Activated gamma-delta T cell treated with Interleukin-2 at 50 U/mL for 16 hours (primary cell): ENCODE results near the gene UNC93A.
"Not testable (repeated sequence)": the region's sequence is repeated elsewhere in the genome, so short reads cannot be mapped to it uniquely, and the experiment has no call there.

ENCODE experiments used
- DNase-seq: peaks from one replicate; pipeline ENCODE4 v3.0.0-alpha.2; 2020

UNC93A gene

DNA sequence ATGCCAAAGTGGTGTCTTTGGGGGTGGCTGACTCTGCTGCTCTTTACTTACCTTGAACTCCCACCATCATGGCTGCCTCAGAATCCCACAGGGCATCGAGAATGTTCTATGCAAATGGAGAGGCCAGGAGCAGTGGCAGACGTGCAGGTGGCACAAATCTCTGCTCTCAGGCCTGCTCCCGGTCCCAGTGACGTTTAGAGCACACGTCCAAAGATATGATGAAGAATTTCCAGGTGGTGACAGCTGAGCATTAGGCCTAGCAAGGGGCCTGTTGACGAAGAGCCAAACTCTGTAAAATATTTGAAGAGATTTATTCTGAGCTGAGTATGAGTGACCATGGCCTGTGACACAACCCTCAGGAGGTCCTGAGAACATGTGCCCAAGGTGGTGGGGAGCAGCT is 19.0 kb upstream of the UNC93A start:
- no peak for DNase-seq

- no peak for DNase-seq
These were observed 18.3 kb upstream of the UNC93A start for GRCh38 chr6:167272696-167273379.

DNA sequence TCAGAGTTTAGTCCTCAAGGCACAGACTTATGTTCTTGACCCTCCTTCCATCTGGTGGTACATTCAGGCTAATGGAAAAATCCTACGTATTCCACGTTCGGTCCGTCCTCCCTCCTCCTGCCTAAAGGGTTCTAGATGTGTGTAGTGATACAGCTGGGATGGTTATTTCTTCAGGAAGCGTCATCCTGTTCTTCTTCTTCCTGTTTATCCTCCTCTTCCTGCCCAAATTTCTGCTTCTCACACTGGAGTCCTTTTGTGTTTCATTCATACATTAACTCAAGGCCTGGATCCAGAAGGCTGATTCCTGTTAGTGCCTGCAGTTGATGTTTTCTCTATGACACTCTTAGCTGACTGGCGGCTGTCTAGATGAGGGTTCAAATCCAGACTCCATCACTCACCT is 16.8 kb upstream of the UNC93A start:
- no peak for DNase-seq

DNA sequence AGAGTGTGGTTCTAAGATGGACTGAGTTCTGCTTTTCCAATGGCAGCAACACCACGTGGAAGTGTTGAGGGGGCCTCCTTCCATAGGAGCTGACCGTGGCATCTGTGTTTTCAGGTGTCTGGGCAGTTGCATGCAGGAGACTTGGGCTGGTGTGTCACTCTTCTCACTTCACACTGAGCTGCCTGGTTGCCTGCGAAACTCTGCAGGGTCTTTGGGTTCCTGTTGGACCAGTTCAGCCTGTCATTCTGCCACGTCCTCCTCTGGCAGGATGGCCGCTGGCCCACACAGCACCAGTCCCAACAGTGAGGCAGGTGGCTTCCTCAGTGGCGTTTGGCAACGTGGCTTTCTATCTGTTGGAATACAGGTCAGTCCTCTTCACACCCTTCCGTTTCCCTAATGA is 16.1 kb upstream of the UNC93A start:
- DNase-seq, result no peak

GRCh38 chr6:167275436-167275835 is 15.7 kb upstream of the UNC93A start:
- DNase-seq, result no peak

DNA sequence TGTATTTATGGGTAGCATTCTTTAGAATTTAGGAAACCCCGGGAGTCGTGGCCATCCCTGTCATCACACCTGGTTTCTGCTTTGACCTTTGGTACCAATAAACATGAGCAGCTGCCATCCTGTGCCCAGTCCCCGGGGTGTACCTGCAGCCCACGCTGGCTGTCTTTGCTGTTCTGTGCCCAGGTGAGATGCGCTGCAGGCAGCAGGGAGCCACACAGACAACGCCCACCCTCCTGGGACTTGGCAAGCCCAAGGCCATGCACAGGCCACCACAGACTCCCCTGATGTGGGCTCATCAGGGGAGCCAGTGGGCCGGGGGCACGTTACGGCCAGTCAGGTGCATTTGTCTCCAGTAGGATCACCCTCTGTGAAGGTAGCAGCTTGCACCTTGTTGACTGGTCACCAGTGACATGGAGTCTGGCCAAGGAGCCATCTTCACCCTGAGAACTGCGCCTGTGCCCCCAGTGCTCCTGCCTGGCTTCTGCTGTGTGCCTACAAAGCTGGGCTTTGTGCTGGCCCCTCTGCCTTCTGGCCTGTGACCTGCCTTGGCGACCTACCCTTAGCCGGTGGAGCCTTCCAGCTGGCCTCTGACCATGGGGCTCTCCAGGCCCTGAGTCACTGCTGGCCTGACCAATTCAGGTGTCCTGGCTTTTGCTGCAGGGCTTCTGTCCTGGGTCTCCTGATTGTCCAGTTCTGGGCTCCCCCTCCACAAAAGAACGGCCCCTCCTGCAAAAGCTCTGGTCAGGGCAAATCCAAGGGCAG is 14.2 kb upstream of the UNC93A start:
- no peak for DNase-seq

DNA sequence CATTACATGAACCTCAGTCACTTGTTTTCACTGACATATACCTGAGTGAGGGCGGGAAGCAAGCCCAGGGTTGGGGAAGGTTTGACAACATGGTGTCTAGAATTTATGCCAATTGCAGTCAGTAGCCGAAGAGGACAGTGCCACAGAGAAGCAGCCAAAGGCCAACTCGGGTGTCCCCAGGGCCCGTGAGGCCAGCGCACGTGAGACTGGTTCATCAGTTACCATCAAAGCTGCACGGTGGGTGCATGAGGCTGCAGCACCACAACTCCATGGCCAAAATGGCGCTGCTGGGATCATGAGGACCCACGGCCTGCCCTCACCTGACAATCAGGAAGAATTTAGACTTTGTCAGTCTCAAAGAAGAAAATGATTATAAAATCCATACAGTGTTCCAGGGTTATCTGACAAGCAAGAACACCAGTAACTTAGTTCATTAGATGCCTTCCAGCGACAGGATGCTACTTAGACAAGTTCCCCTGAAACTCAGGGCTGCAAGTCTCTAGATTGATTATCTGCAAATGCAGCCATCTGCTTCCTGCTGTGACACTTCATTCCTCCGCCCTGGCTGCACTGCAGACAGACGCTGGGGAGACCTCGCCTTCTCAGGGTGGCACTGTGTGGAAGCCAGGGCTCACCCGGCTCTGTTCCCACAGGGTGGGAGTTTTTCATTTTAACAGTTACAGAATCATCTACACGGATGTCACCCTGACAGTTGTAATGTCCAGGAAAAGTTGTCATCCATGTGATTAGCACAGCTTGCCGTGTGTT is 12.8 kb upstream of the UNC93A start:
- DNase-seq, result not testable (repeated sequence)

- no peak for DNase-seq
These were observed 11.2 kb upstream of the UNC93A start for GRCh38 chr6:167279766-167280446.

DNA sequence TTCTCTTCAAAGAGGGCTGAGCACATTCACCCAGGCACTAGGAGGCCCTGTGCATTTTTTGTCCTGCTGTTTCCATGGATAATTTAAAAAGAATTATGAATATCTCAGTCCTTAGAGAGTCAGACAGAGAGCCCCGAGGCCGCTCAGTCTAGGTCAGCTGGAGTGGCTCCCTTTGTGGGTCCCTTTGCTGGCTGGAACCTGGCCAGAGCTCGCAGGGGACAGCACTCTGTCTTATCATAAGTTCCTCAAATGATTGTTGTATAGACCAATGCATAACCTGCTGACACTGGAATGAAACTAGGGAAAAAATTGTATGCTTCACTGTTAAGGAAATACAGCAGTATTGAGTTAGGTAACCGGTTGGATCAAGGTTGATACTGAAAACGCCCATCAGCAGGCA is 10.6 kb upstream of the UNC93A start:
- DNase-seq, result not testable (repeated sequence)

GRCh38 chr6:167282165-167282564 is 8.9 kb upstream of the UNC93A start:
- DNase-seq, result no peak

DNA sequence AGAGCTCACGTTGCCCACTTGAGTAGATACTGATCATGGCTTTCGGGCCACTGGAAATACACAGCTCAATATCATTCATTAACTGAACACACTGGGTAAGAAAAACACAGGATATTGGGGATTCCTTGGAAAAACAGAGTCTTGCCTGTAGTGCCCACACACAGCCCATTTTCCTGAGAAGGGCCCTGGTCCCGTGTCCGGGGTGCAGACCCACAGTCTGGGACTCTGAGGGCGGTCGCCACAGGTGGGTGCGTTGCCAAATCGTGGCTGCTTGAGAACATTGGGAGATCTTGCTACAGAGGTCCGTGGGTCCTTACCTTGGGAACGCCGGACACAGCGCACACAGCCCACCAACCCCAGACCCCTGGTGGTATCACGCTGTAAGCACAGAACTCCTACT is 6.5 kb upstream of the UNC93A start:
- not testable (repeated sequence) for DNase-seq

DNA sequence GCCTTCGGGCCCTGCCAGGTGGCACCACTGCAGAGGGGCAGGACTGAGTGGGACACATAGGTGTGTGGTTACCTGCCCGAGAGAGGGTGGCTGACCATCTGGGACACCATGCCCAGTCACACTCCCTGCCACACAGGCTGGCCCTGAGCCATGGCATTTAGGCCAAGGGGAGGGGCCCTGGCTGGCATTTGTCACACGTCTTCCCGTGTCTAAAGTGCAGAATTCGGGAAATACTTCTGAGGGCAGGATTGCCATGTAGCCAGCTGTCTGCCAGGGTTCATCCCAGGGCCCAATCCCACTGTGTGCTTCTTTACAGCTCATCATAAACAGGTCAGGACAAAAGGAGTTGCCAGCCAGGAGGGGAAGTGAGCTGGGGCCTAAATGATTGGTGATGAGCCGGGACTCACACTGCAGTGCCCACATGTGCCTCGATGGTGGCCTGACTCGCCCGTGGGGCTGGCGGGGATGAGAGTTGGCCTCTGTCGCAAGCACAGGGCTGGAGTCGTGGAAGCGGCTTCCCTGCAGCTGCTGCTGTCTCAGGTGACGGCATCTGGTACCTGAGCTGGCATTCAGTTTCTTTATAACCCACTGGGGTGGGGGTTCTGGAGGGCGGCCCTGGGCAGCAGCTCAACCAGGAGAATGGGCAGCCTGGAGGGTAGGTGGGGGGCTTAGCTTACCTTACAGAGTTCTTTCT is 5.9 kb upstream of the UNC93A start:
- DNase-seq, result no peak

DNA sequence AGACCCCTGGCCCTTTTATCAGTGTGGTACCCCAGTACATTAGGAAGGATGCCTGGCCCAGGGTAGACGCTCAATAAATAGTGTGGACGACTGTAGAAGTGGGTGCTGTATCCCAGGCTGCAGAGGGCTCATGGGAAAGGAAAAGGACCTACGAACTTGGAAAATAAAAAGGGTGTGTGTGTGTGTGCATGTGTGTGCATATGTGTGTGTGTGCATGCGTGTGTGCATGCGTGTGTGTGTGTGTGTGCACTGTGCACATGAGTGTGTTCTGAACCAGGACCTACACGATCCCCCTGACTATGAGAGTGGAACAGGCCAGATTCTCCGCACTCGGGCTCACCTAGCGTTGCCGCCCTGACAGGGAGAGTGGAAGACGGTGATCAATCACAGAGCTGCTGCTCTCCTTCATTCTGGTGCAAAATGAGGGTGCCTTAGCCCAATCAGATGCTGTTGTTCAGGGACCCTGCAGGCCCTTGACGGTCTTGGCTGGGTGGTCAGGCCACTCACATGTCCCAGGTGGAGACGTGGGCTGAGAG is 3.5 kb upstream of the UNC93A start:
- DNase-seq, result no peak

GRCh38 chr6:167288591-167289225 is 2.4 kb upstream of the UNC93A start:
- not testable (repeated sequence) for DNase-seq

DNA sequence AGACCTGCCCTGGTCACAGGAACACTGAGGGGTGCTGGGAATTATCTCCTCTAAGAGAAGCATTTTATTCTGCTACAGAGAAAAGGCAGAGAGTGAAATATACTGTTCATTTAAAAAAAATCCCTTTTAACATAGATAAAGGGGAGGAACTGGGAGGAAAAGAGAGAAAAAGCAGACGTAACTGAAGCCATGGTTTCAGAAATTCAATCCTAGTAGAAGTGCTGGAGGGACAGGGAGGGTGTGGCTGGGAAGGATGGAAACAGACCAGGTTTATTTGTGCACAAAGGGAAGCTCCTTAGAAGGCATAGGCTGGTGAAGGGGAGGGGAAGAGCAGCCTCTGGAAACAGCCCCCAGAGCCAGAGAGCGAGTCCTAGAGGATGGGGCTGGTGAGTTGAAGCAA is 1.8 kb upstream of the UNC93A start:
- DNase-seq, result not testable (repeated sequence)

GRCh38 chr6:167291623-167292300 is 647 bp downstream of the UNC93A start:
- no peak for DNase-seq

DNA sequence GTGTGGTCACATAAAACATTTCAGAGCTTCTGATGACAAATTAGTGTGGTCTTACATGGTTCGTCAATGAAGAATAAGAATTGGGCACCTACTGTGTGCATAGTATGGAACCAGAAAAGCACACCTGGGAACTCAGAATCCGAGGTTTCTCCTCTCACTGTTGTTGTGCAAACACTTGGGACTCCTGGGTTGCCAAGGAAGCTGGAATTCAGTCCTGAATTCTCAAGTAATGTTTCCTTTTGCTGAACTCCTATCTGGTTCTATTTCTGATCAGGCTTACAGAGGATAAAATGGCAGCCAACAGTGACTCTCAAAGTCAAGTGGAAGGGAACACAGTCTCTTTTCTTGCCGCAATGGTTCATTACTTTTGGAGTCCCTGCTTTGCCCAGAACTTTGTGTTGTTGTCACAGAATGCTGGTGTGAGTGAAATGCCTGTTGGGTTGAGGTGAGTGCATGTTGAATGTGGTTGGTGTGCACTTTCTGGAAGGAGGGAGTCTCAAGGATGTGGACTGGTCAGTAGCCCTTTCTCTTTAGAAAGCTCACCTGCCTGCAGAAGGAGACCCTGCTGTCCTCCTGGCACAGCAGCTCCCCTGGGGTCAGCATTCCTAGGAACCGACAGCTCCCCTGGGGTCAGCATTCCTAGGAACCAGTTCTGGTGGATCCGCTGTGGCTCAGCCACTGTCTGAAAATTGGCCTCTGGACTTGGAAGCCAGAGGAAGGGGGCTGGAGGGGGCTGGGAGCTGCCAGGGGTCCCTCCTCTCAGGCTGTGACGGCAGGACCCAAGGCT is 1.4 kb downstream of the UNC93A start:
- DNase-seq, result no peak

DNA sequence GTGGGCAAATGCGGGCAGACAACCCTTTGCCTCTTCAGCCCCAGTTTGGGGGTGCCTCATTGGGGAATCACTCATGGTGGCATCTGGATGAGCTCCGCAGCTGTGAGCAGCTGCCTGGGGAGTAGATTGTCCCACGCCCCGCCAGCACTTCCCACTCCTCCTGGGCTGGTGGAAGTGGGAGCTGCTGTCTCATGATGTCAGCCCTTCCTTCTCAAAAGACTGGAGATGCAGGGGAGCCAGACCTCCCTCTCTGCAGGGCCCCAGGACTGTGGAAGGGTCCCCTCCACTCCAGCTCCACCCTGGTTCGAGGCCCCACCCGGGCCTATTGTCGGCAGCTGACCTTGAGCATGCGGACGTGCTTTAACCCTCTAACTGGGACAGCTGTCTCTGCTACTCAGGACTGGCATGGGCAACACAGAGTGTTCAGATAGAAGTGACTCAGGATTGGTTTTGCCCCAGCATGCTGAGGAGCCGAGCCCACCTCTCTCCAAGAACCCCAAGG is 2.0 kb downstream of the UNC93A start:
- no peak for DNase-seq

DNA sequence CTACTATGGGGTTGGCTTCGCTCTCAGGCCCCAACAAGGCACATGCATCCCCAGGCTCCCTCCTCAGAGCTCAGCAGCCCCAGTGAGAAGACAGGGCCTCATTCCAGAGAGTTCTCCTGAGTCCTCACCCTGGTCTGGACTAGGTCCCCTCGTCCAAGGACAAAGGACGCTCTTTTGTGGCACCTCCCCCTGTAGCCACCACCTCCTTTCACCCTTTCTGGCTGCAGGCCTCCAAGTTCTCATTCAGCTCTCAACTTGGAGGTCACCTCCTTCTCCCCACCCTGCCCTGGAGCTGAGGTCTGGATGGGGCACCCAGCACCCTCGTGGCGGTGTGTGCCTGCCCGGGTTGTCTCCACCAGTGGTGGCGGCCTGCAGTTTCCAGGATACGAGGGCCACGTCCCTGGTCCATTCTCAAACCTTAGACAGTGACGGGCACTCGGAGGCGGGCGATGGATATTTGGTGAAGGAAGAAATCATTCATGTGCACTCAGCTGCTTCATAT is 2.5 kb downstream of the UNC93A start:
- no peak for DNase-seq

GRCh38 chr6:167294241-167294640 is 3.1 kb downstream of the UNC93A start:
- no peak for DNase-seq
